Endothelial cell of umbilical vein (primary cell): ENCODE measurements around the gene ZNF438. TPM values are rescaled to one million over a fixed set of nuclear protein-coding genes. Genes with fewer than 3 reads are reported as not detected.

Experiments used
- BruUV-seq: library from RNA; stranded (reverse); fragments of 400-500 nt; replicated peaks from 2 replicates; lab custom pipeline; 2021; lab: Mats Ljungman, UMichigan
- CTCF ChIA-PET: fragments of 300-600, 350-600 bp; sonication (Branson Sonifier 250); formaldehyde crosslinking; loops from one replicate; lab custom pipeline; 2021; ENCODE audit warnings: antibody characterized with exemption, inconsistent platforms; lab: Charles Lee
- POLR2A ChIA-PET: fragments of 300-600, 350-600 bp; sonication (Branson Sonifier 250); formaldehyde crosslinking; loops from one replicate; lab custom pipeline; 2021; ENCODE audit warnings: antibody characterized with exemption, inconsistent platforms; lab: Charles Lee
- DNase-seq: peaks from one replicate; pipeline ENCODE4 v3.0.0-alpha.2; 2011; ENCODE audit warnings: low read depth, low spot score
- FAIRE-seq: peaks from 2 replicates; lab custom pipeline; 2011; peaks lifted over from hg19 to GRCh38; lab: Jason Lieb, UNC
- H2AFZ ChIP-seq: 2 replicates; pipeline ENCODE4 v1.6.0; 2012; ENCODE audit warnings: low read depth, low read length, control low read depth, inconsistent platforms
- H3K27ac ChIP-seq: 2 replicates; pipeline ENCODE4 v1.5.1; 2011; ENCODE audit warnings: low read depth, mild to moderate bottlenecking, control low read depth, low read length, moderate library complexity; ENCODE audit not compliant: insufficient read depth
- H3K27me3 ChIP-seq, 2 experiments: 2 replicates each; pipeline versions ENCODE4 v1.6.0 to v1.6.1; 2011; ENCODE audit warnings: low read length in 2 of 2, mixed read lengths in 1 of 2; ENCODE audit not compliant: control insufficient read depth in 2 of 2, insufficient read depth in 2 of 2
- H3K36me3 ChIP-seq, 2 experiments: 2 replicates in 1 of 2; 3 replicates in 1 of 2; pipeline ENCODE4 v1.5.1; 2011; ENCODE audit warnings: low read length in 2 of 2, mild to moderate bottlenecking in 1 of 2, moderate library complexity in 1 of 2; ENCODE audit not compliant: control insufficient read depth in 2 of 2, insufficient read depth in 2 of 2; ENCODE audit errors: extremely low read depth in 1 of 2
- H3K4me1 ChIP-seq: 3 replicates; pipeline ENCODE4 v1.5.1; 2011; ENCODE audit warnings: mild to moderate bottlenecking, low read length; ENCODE audit not compliant: control insufficient read depth, insufficient read depth; ENCODE audit errors: extremely low read depth
- H3K4me2 ChIP-seq: 2 replicates; pipeline ENCODE4 v1.6.1; 2011; ENCODE audit warnings: low read length, control low read depth, mixed read lengths; ENCODE audit not compliant: insufficient read depth
- H3K4me3 ChIP-seq, 3 experiments: fragments of 200-600 bp in 1 of 3; sonication (generic), shearing (Covaris generic) in 1 of 3; replicated peaks in 1 of 3; 2 replicates each; pipeline ENCODE4 v1.5.1; 2011 to 2016; ENCODE audit warnings: control low read depth in 3 of 3, low read length in 3 of 3, mild to moderate bottlenecking in 2 of 3, inconsistent platforms in 1 of 3, low read depth in 1 of 3, moderate library complexity in 1 of 3; ENCODE audit not compliant: insufficient read depth in 1 of 3
- H3K79me2 ChIP-seq: 2 replicates; pipeline ENCODE4 v1.6.0; 2012; ENCODE audit warnings: low read length, inconsistent platforms; ENCODE audit not compliant: control insufficient read depth, insufficient read depth
- H3K9ac ChIP-seq: replicated peaks from 2 replicates; pipeline ENCODE3; 2011; ENCODE audit warnings: low read length, control low read depth; ENCODE audit not compliant: insufficient read depth; ENCODE audit errors: extremely low read depth
- H3K9me1 ChIP-seq: replicated peaks from 3 replicates; pipeline ENCODE4 v1.6.0; 2011; ENCODE audit warnings: mild to moderate bottlenecking, low read length; ENCODE audit not compliant: control insufficient read depth, insufficient read depth; ENCODE audit errors: extremely low read depth
- H3K9me3 ChIP-seq: replicated peaks from 2 replicates; pipeline ENCODE4 v1.5.1; 2012; ENCODE audit warnings: low read length, inconsistent platforms; ENCODE audit not compliant: control insufficient read depth, insufficient read depth
- H4K20me1 ChIP-seq: replicated peaks from 2 replicates; pipeline ENCODE3; 2011; ENCODE audit warnings: mild to moderate bottlenecking, low read length; ENCODE audit not compliant: control insufficient read depth, insufficient read depth; ENCODE audit errors: extremely low read depth
- CTCF ChIP-seq, 2 donors: IDR thresholded peaks; 1 replicate in 1 of 2; 2 replicates in 1 of 2; pipeline ENCODE4 v1.5.1; 2011; ENCODE audit warnings: low read length in 2 of 2, mild to moderate bottlenecking in 2 of 2, moderate library complexity in 2 of 2, control low read depth in 1 of 2, inconsistent platforms in 1 of 2, low read depth in 1 of 2; ENCODE audit not compliant: insufficient read depth in 1 of 2; ENCODE audit errors: extremely low read depth in 1 of 2
- EZH2 ChIP-seq: IDR thresholded peaks from 2 replicates; pipeline ENCODE4 v1.6.1; 2012; ENCODE audit warnings: borderline replicate concordance, low read depth, mild to moderate bottlenecking, moderate library complexity, low read length, inconsistent platforms; ENCODE audit not compliant: severe bottlenecking
- POLR2A ChIP-seq: IDR thresholded peaks from 2 replicates; pipeline ENCODE4 v1.6.1; 2012; ENCODE audit warnings: low read depth, mild to moderate bottlenecking, control low read depth, low read length
- POLR2AphosphoS5 ChIP-seq: IDR thresholded peaks from 2 replicates; pipeline ENCODE4 v1.6.1; 2012; ENCODE audit warnings: low read depth, mild to moderate bottlenecking, control low read depth, low read length, moderate library complexity; ENCODE audit not compliant: insufficient read depth
- dilution Hi-C: fragments of 300-500 bp; cut with MboI; formaldehyde crosslinking; loops from one replicate; pipeline ENCODE4 v1.15.0; 2019; ENCODE audit warnings: low sequenced_read_pairs; ENCODE audit not compliant: extremely low pct_ligation_motif_present
- intact Hi-C: fragments of 100-400 bp; cut with micrococcal nuclease; formaldehyde crosslinking; loops from one replicate; pipeline ENCODE4 v1.10.0; 2022
- polyA plus RNA-seq, 4 experiments: library from polyadenylated mRNA; depleted of rRNA in 3 of 4; stranded (reverse) in 3 of 4; unstranded in 1 of 4; fragments of >200 nt; gene quantifications; 2 replicates each; pipeline versions ENCODE4 v1.2.1 to v1.2.3, GENCODE V29; 2011 to 2012; ENCODE audit warnings: missing spikeins in 1 of 4
- total RNA-seq: library from RNA; stranded (reverse); gene quantifications from 2 replicates; pipeline ENCODE4 v1.2.3, GENCODE V29; 2021
- TF ChIP-seq, protein P1 (sequence below): IDR thresholded peaks from 2 replicates; pipeline ENCODE4 v1.6.1; 2011; ENCODE audit not compliant: insufficient read depth, insufficient read length

ZNF438 gene
- total and polyA plus RNA-seq, 2 donors (not counting 3 experiments of a cell fraction or from before 2014, with no cell fraction given): 7.2 to 15.1 TPM

- CTCF ChIA-PET: interaction anchor here (0.8 to 1.1 kb wide), 2 partner anchors 49 to 456 kb away, joined by 3 read pairs; no protein-coding TSS in a partner anchor
- H3K27ac ChIP-seq: no peak overlapping the region
- intact Hi-C loops: loop anchor here (2.0 to 10.0 kb wide), 2 partner anchors 39 to 769 kb away; no protein-coding TSS in a partner anchor
These were observed 3.7 kb upstream of the ZNF438 start for GRCh38 chr10:31035266-31035798.

More at GRCh38 chr10:31035266-31035798, 3.7 kb upstream of the ZNF438 start:
- Histone ChIP-seq H3K36me3 (no peaks in the 10 kb centered on the region), H3K9me3 (no peaks in the 10 kb centered on the region), H3K4me1 (peaks cover 26% of the 10 kb centered on the region), H3K27me3 (no peaks in the 10 kb centered on the region), H4K20me1 (no peaks in the 10 kb centered on the region), H3K9ac (no peak overlapping the region), H3K79me2 (no peaks in the 10 kb centered on the region), H3K9me1 (no peaks in the 10 kb centered on the region), H2AFZ (no peak overlapping the region), H3K4me2 (no peak overlapping the region), H3K4me3 (no peak overlapping the region)
- dilution Hi-C loops: no loop called here
- BruUV-seq: no TSS peak
- FAIRE-seq (no peak), DNase-seq (no peak)
- TF ChIP-seq, protein P1, sequence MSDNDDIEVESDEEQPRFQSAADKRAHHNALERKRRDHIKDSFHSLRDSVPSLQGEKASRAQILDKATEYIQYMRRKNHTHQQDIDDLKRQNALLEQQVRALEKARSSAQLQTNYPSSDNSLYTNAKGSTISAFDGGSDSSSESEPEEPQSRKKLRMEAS: no peak
- TF ChIP-seq POLR2AphosphoS5: no peak
- no peak for TF ChIP-seq CTCF (IDR thresholded peaks at IDR 0.05; ENCODE audit: extremely low read depth in 1 of 2, insufficient read depth in 1 of 2, low read depth in 1 of 2, low read length in 2 of 2)
- TF ChIP-seq POLR2A: no peak
- TF ChIP-seq EZH2: no peak
- POLR2A ChIA-PET: no interaction called here
